ENCODE results near the gene KIFC1.

The KIFC1 gene

DNA sequence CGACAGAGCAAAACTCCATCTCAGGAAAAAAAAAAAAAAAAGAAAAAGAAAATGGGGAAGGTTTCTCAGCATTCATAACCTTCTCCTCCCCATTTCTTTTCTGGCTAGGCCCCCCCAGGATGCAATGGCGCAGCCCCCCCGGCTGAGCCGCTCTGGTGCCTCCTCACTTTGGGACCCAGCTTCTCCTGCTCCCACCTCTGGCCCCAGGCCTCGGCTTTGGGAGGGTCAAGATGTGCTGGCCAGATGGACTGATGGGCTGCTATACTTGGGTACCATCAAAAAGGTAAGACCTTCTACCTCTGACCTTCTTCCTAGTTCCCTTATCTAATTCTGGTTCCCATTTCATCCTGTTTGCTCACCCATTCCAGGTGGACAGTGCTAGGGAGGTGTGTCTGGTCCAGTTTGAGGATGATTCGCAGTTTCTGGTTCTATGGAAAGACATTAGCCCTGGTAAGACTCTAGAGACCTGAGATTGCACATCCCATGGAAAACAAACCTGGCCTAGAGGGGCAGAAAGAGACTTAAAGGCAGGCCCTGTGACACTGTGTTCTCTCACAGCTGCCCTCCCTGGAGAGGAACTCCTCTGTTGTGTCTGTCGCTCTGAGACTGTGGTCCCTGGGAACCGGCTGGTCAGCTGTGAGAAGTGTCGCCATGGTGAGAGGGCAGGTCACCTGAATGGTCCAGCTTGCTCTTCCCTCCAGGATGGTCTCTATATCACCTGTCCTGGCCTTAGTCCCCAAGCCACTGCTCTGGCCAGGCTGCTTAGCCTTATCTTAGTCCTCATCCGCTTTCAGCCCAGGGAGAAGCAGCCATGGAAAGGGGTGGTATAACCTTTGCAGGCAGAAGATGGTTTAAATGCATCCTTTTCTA lies 20.8 kb downstream of the KIFC1 start:
- DNase-seq, result no peak

DNA sequence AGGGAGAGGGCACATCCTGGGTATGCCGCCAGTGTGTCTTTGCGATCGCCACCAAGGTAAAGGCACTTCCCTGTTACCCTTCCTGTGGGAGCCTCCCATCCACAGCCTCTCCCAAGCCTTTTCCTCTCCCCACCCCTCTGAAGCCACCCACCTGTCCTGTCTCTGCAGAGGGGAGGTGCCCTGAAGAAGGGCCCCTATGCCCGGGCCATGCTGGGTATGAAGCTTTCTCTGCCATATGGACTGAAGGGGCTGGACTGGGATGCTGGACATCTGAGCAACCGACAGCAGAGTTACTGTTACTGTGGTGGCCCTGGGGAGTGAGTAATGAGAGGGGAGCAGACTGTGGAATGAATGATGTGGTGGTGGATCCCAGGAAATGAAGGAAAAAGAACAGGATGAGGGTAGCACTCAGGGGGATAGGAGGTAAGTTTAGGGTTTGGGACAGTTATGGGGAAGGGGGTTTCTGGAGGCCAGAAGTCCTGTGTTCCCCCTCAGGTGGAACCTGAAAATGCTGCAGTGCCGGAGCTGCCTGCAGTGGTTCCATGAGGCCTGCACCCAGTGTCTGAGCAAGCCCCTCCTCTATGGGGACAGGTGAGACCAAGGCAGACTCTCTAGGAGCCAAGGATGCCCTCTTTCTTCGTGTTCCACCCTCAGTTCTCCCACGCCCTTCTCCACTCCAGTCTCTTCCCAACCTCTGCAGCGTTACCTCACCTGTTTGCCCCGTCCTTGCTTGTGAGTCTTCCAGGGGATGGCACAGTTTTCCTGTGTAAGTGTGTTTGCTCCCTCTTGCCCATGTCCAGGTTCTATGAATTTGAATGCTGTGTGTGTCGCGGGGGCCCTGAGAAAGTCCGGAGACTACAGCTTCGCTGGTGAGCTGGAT lies 21.9 kb downstream of the KIFC1 start:
- DNase-seq, result no peak

- DNase-seq, result peak; percentile 30 to 42
Measured at GRCh38 chr6:33414592-33415271, 23.1 kb downstream of the KIFC1 start.

GRCh38 chr6:33415831-33416230 lies 24.2 kb downstream of the KIFC1 start:
- DNase-seq, result no peak

DNA sequence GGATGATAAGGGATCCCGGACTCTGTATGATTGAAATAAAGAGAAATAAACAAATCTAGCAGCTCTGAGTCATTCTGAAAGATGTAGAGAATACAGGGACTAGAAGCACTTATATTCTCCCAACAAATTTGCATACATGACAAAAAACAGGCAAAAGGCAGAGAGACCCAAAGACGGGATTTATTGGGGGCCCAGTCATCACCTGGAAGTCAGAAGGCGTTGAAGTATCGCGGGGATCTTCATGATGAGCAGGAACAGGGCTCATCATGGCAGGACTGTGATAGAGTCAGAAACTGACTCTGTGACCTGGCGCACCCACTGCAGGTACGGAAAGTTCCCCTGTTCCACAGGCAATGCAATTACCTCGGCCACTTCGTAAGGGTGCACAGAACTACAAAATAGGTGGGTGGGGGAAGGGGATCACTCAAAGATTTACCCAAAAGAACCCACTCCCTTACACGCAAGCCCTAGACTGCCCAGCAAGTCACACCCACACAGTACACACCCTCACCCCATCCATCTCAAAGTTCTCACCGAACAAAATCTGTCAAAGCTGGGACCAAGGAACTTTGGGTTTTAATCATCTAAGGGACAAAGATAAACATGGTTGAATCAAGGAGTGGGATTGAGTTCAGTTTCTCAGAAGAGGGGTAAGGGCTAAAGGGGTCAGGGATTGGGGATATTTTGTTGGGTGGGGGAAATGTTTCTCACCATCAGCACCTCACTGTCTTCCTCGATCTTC lies 24.9 kb downstream of the KIFC1 start:
- no peak for DNase-seq

DNA sequence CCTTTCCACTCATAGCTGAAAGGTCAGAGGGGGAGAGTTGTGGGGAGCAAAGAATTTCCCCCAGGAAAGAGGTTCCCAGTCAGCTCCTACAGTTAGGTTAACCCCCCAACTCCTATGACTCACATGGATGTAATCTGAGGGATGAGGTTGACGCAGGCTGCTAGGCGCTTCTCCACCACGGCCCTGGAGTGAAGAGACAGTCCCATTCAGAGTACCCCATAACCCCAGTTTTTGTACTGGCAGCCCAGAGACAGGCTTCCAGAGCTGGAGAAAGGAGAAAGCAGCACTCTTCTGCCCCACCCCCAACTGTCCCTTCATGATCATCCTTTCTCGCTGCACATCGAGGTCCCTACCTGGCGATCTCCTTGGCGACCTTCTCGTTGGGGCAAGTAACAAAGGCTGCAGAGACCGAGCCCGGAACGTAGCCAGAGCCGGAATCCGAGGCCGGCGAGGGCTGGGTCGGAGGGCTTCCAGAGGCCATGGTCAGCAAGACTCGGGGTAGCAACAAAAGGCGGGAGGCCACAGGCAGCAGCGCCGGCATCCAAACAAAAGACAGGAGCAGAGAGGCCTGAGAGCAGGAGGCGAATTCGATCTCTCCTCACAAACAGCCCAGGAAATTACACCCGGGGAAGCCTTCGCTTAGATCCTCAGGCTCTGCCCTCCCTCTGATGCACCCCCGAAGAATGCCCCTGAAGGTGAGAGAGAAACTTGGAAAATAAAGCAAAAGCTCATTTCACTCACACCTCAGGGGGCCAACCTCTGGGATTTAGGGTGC lies 25.7 kb downstream of the KIFC1 start:
- DNase-seq, result no peak

GRCh38 chr6:33417903-33418689 lies 26.5 kb downstream of the KIFC1 start, which contains the start of gene CUTA:
Gene CUTA, minus strand, starts transcription at chr6:33418107. Its CDS starts 107 bp downstream, at chr6:33418000.
- DNase-seq, result peak; percentile 99

DNA sequence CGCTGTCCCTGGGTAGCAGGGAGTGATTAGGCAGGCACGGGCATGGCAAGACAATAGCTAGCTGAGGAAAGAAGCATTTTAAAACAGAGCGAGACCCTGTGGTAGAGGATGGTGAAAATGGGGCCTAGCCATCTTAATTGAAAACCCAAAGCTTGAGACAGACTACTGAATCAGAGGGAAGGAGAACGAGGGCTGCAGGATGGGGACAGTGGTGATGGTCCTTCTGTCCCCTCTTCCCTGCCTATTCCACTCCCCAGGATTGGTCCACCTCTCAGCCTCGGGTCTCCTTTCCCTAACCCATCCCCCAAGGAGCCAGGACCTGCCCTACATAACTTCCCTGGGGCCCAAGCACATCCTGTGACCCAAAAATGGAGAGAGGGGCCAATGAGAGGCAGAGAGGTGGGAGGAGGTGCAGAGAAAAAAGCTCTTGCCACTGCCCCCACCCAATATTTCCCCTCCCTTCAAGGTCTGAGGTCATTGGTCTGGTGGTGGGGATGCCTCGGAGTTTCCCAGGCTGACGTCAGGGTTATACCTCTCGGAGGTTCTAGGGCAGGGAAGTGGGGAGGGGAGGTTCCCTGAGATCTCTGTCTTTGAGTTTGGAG lies 27.2 kb downstream of the KIFC1 start:
- no peak for DNase-seq

GRCh38 chr6:33419580-33420490 lies 28.2 kb downstream of the KIFC1 start, which contains the start of gene SYNGAP1:
Gene SYNGAP1, plus strand, starts transcription at chr6:33420065. Its CDS starts 200 bp downstream, at chr6:33420265.
- DNase-seq, result no peak

GRCh38 chr6:33420491-33421343 lies 29.1 kb downstream of the KIFC1 start:
- peak; percentile 8 to 9 for DNase-seq

DNA sequence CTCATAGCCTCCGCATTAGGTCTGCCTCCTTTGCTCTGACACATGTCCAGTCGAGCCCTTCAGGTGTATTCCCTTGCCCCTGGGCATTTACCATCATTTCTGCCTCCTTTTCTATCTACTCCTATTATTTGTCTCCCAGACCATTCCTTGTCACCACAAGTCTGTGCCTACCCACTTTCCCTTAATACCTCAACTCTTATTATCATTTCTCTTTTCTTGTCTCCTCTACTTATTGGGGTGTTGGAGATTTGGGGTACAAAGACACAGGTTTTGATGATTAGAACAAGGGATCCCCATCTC lies 29.7 kb downstream of the KIFC1 start:
- DNase-seq, result no peak

- no peak for DNase-seq
Measured at GRCh38 chr6:33423777-33424176, 32.2 kb downstream of the KIFC1 start.

- DNase-seq, result no peak
Measured at GRCh38 chr6:33424855-33425667, 33.4 kb downstream of the KIFC1 start.

GRCh38 chr6:33425668-33426577 lies 34.3 kb downstream of the KIFC1 start:
- peak; percentile 84 to 86 for DNase-seq

DNA sequence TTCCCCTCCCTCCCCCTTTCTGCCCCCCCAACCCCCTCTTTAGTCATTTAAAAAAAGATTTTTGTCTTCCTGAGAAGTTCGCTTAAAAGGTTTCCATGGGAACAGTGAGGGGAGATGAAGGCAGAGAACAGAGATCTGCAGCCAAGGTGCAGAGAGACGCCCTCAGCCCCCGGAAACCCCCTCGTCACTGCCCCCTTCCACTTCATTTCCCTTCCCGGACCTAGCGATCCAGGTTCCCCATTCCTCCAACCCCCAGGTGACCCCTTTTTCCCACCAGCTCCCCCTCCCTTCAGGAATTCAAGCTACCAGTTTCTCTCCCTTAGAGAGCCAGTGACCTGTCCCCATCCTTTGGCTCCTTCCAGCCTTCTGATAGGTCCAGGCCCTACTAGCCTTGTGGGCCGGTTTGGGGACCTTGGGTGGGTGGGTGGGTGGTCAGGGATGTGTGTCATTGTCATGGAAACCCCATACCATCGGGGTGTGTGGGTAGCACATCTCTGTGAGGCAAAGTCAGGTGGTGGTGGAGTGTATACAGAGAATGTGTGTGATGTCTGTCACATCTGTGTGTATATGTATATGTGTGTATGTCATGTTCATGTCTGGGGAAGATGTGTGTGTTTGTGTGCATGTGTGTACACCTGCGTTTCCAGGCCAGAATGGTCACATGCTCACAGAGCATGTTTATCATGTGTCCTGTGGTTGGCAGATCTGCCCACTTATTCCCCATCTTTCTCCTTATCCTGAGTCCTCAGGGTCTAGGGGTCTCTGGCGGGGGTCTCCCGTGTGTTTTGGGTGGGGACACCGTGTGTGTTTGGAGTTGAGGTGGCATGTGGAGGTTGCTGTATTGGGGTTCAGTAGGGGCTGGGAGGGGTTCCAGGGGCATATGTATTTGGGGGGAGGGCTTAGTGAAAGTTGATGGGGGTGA lies 35.2 kb downstream of the KIFC1 start:
- DNase-seq, result no peak

Measured in Kasumi-1 (cell line).